Epithelial cell of esophagus (primary cell): ENCODE measurements around the gene SPRR2E.
"Not testable (repeated sequence)": the region's sequence is repeated elsewhere in the genome, so short reads cannot be mapped to it uniquely, and the experiment has no call there.

Experiments
- DNase-seq: peaks from one replicate; pipeline ENCODE4 v3.0.0; 2010; ENCODE audit warnings: low read depth
- H3K4me3 ChIP-seq: 2 replicates; pipeline ENCODE4 v1.5.1; 2011; ENCODE audit warnings: mild to moderate bottlenecking, low read length, control low read depth
- CTCF ChIP-seq: IDR thresholded peaks from 2 replicates; pipeline ENCODE4 v1.5.1; 2011; ENCODE audit warnings: low read depth, mild to moderate bottlenecking, low read length, control low read depth, inconsistent platforms; ENCODE audit not compliant: insufficient read depth; ENCODE audit errors: missing control alignments

The SPRR2E gene

GRCh38 chr1:153094426-153094825 is at the start of gene SPRR2E:
SPRR2E (minus strand) TSS chr1:153094526; CDS start chr1:153093751, 775 bp downstream.
- no peak for TF ChIP-seq CTCF

GRCh38 chr1:153141377-153141776 is 47.1 kb upstream of the SPRR2E start:
- no peak for TF ChIP-seq CTCF
- DNase-seq: peak; percentile 57
- no peak overlapping the region for H3K4me3 ChIP-seq

More at GRCh38 chr1:153094426-153094825, at the start of gene SPRR2E:
- peak; percentile 33 for DNase-seq
- no peak within 1 kb of the TSS for H3K4me3 ChIP-seq

- no peak for TF ChIP-seq CTCF
- DNase-seq: no peak
Observed at GRCh38 chr1:153140484-153140883, 46.2 kb upstream of the SPRR2E start.

GRCh38 chr1:153133743-153134142 is 39.4 kb upstream of the SPRR2E start:
- TF ChIP-seq CTCF: no peak
- no peak for DNase-seq
- no peak overlapping the region for H3K4me3 ChIP-seq

More at GRCh38 chr1:153140484-153140883, 46.2 kb upstream of the SPRR2E start:
- no peak overlapping the region for H3K4me3 ChIP-seq

GRCh38 chr1:153133267-153133666 is 38.9 kb upstream of the SPRR2E start:
- no peak for DNase-seq
- TF ChIP-seq CTCF: no peak
- no peak overlapping the region for H3K4me3 ChIP-seq

GRCh38 chr1:153128688-153129087 is 34.4 kb upstream of the SPRR2E start:
- not testable (repeated sequence) for DNase-seq, H3K4me3 ChIP-seq

GRCh38 chr1:153127296-153127695 is 33.0 kb upstream of the SPRR2E start:
- no peak for TF ChIP-seq CTCF
- no peak overlapping the region for H3K4me3 ChIP-seq
- peak; percentile 59 for DNase-seq
